ENCODE measurements around the gene LPP.

DNA sequence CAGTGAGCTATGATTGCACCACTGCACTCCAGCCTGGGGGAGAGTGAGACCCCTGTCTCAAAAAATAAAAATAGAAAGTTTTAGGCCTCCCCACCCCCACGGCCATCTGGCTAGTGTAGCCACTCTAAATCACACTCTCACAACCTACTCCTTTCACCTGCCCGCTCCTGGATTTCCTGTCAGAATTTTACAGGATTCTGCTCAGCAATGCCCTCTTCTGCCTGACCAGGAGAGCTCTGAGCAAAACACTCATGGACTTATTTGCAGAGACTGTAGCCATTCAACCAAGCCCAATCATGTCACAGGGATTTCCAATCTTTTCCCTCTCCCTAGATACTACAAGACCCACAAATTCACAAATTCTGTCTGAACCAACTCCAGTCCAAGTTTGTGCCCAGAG is 775.2 kb downstream of the LPP start:
- TF ChIP-seq, protein P1, sequence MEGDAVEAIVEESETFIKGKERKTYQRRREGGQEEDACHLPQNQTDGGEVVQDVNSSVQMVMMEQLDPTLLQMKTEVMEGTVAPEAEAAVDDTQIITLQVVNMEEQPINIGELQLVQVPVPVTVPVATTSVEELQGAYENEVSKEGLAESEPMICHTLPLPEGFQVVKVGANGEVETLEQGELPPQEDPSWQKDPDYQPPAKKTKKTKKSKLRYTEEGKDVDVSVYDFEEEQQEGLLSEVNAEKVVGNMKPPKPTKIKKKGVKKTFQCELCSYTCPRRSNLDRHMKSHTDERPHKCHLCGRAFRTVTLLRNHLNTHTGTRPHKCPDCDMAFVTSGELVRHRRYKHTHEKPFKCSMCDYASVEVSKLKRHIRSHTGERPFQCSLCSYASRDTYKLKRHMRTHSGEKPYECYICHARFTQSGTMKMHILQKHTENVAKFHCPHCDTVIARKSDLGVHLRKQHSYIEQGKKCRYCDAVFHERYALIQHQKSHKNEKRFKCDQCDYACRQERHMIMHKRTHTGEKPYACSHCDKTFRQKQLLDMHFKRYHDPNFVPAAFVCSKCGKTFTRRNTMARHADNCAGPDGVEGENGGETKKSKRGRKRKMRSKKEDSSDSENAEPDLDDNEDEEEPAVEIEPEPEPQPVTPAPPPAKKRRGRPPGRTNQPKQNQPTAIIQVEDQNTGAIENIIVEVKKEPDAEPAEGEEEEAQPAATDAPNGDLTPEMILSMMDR (conservative IDR thresholded peaks at IDR 0.05): no peak; the same call in 1 of the 2 replicates
- no peak for TF ChIP-seq EZH2 (IDR thresholded peaks at IDR 0.05; ENCODE audit: low read depth)

Data from PC-9 (cell line).